ENCODE data around the gene GLYR1. TPM values are rescaled to one million over a fixed set of nuclear protein-coding genes. Genes with fewer than 3 reads are reported as not detected.

The GLYR1 gene
- polyA plus RNA-seq, 1 donor (not counting 4 experiments of a cell fraction or from before 2014, with no cell fraction given), result 42.6 TPM

DNA sequence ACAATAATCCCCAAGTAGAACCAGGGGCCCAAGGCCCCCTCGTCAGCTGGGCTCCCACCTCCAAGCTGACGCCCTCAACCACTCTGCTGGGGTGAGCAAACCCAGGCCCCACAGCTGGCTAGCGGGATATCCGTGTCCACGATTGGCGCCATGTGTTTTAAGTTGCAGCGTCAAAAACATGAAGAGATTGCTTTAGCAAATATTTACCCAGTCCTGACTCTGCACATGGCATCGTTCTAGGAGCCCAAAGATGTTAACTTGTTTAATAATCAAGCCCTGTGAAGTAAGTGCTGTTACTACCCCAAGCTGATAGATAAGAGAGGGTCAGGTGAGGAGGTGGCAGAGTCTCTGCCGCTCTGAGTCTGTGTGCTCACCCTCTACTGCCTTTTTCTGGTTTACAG lies 58.6 kb downstream of the GLYR1 start:
- FAIRE-seq (no peak), DNase-seq (ENCODE audit: low read depth, low spot score) (no peak)
- dilution Hi-C loops (cut with MboI; ENCODE audit: extremely low pct_ligation_motif_present, low sequenced_read_pairs), result no loop called here
- Histone ChIP-seq H3K9me1 (ENCODE audit: control insufficient read depth, extremely low read depth, insufficient read depth, low read length) (no peaks in the 10 kb centered on the region), H3K9me3 (ENCODE audit: control insufficient read depth, low read depth, low read length) (no peaks in the 10 kb centered on the region), H3K4me1 (ENCODE audit: control insufficient read depth, extremely low read depth, insufficient read depth, low read length) (peaks cover 2% of the 10 kb centered on the region), H3K36me3 (ENCODE audit: control insufficient read depth in 2 of 2, extremely low read depth in 1 of 2, insufficient read depth in 2 of 2, low read length in 2 of 2) (no peaks in the 10 kb centered on the region), H4K20me1 (ENCODE audit: control insufficient read depth, extremely low read depth, insufficient read depth, low read length) (no peaks in the 10 kb centered on the region), H3K4me3 (ENCODE audit: control insufficient read depth in 2 of 3, extremely low read depth in 1 of 3, insufficient read depth in 2 of 3, low read depth in 1 of 3, low read length in 3 of 3) (no peak overlapping the region), H2AFZ (ENCODE audit: control insufficient read depth, low read length) (no peak overlapping the region), H3K27ac (ENCODE audit: control insufficient read depth, insufficient read depth, low read length) (no peak overlapping the region), H3K4me2 (ENCODE audit: control insufficient read depth, extremely low read depth, insufficient read depth, low read depth, low read length) (no peak overlapping the region), H3K27me3 (ENCODE audit: control insufficient read depth, extremely low read depth, insufficient read depth, low read length) (no peaks in the 10 kb centered on the region), H3K79me2 (ENCODE audit: control insufficient read depth, insufficient read depth, low read length) (no peaks in the 10 kb centered on the region), H3K9ac (ENCODE audit: control insufficient read depth, extremely low read depth, insufficient read depth, low read length) (no peak overlapping the region)
- TF ChIP-seq, protein P1, sequence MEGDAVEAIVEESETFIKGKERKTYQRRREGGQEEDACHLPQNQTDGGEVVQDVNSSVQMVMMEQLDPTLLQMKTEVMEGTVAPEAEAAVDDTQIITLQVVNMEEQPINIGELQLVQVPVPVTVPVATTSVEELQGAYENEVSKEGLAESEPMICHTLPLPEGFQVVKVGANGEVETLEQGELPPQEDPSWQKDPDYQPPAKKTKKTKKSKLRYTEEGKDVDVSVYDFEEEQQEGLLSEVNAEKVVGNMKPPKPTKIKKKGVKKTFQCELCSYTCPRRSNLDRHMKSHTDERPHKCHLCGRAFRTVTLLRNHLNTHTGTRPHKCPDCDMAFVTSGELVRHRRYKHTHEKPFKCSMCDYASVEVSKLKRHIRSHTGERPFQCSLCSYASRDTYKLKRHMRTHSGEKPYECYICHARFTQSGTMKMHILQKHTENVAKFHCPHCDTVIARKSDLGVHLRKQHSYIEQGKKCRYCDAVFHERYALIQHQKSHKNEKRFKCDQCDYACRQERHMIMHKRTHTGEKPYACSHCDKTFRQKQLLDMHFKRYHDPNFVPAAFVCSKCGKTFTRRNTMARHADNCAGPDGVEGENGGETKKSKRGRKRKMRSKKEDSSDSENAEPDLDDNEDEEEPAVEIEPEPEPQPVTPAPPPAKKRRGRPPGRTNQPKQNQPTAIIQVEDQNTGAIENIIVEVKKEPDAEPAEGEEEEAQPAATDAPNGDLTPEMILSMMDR (optimal IDR thresholded peaks at IDR 0.05 in 1 of 3, IDR thresholded peaks at IDR 0.05 in 1 of 3, conservative IDR thresholded peaks at IDR 0.05 in 1 of 3; ENCODE audit: extremely low read depth in 1 of 3, insufficient read depth in 2 of 3, low read length in 3 of 3), result no peak
- no peak for TF ChIP-seq EZH2 (IDR thresholded peaks at IDR 0.05; ENCODE audit: low read length)

DNA sequence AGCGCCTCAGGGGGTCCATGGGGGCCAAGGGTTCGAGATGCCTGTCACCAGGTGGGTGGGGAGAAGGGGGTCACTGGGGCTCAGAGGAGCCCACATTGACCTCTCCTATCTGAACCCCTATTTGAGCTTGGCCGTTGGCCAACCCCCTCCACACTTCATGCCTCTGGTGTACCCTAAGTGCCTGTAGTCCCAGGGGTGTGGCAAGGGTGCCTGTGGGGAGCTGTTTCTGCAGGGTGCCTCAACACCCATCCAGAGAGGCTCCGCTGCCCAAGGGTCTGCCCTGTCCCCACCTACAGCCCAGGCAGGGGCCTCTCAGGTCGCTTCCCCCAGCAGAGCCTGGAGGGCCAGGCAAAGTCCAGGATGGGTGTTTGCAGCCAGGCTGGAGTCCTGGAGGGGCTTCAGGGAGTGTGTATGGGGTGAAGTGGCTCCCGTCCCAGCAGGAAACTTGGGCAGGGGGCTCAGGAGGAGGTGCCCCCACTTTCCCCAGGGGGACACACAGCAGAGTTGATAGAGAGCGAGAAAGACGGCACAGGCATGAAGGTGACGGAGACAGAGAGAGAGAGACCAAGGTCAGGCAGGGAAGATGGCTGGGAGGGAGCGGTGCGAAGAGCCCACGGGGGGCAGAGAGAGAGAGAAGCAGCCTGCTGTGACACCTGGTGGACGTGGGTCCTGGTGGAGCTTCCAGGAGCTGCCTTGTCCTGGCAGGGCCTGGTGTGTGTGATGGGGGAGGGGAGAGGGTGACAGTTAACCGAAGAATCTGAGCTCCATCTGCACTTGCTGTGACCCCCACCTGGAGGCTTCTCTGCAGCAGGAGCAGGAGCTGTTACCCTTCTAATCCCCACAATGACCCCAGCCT lies 59.2 kb downstream of the GLYR1 start, which contains the start of gene SEPTIN12:
Gene SEPTIN12, minus strand, starts transcription at position 719 of the 856 bp plus-strand sequence. Its CDS starts 700 bp downstream, at position 19.
- TF ChIP-seq, protein P1 (optimal IDR thresholded peaks at IDR 0.05 in 1 of 3, IDR thresholded peaks at IDR 0.05 in 1 of 3, conservative IDR thresholded peaks at IDR 0.05 in 1 of 3; ENCODE audit: extremely low read depth in 1 of 3, insufficient read depth in 2 of 3, low read length in 3 of 3), result no peak
- no peak for TF ChIP-seq EZH2 (IDR thresholded peaks at IDR 0.05; ENCODE audit: low read length)
- Histone ChIP-seq H3K4me2 (ENCODE audit: control insufficient read depth, extremely low read depth, insufficient read depth, low read depth, low read length) (no peak within 1 kb of the TSS), H2AFZ (ENCODE audit: control insufficient read depth, low read length) (no peak within 1 kb of the TSS)

More for the DNA sequence above, 59.2 kb downstream of the GLYR1 start, which contains the start of gene SEPTIN12:
- Histone ChIP-seq H3K36me3 (ENCODE audit: control insufficient read depth in 2 of 2, extremely low read depth in 1 of 2, insufficient read depth in 2 of 2, low read length in 2 of 2) (no peaks in the 10 kb centered on the region), H3K79me2 (ENCODE audit: control insufficient read depth, insufficient read depth, low read length) (no peaks in the 10 kb centered on the region), H3K27ac (ENCODE audit: control insufficient read depth, insufficient read depth, low read length) (no peak within 1 kb of the TSS), H3K4me1 (ENCODE audit: control insufficient read depth, extremely low read depth, insufficient read depth, low read length) (peaks cover 2% of the 10 kb centered on the region), H3K9ac (ENCODE audit: control insufficient read depth, extremely low read depth, insufficient read depth, low read length) (no peak within 1 kb of the TSS), H3K4me3 (ENCODE audit: control insufficient read depth in 2 of 3, extremely low read depth in 1 of 3, insufficient read depth in 2 of 3, low read depth in 1 of 3, low read length in 3 of 3) (no peak within 1 kb of the TSS), H3K27me3 (ENCODE audit: control insufficient read depth, extremely low read depth, insufficient read depth, low read length) (no peaks in the 10 kb centered on the region), H3K9me1 (ENCODE audit: control insufficient read depth, extremely low read depth, insufficient read depth, low read length) (no peaks in the 10 kb centered on the region), H3K9me3 (ENCODE audit: control insufficient read depth, low read depth, low read length) (no peaks in the 10 kb centered on the region), H4K20me1 (ENCODE audit: control insufficient read depth, extremely low read depth, insufficient read depth, low read length) (no peaks in the 10 kb centered on the region)
- dilution Hi-C loops (cut with MboI; ENCODE audit: extremely low pct_ligation_motif_present, low sequenced_read_pairs), result no loop called here
- no peak for FAIRE-seq
- no peak for DNase-seq (ENCODE audit: low read depth, low spot score)
